ENCODE results near the gene U2AF2.
A peak's percentile ranks its signal among the peaks of the same experiment; 100 is the strongest.

Gene U2AF2

GRCh38 chr19:55643003-55643886 lies 11.6 kb upstream of the U2AF2 start, which contains the start of gene ZNF581:
Gene ZNF581 (plus strand): TSS chr19:55643649. CDS start chr19:55644572, 923 bp downstream.
- peak; percentile 77 for DNase-seq (ENCODE audit: low spot score)

- DNase-seq (ENCODE audit: low spot score), result no peak
Observed at GRCh38 chr19:55643887-55644176, 11.0 kb upstream of the U2AF2 start.

- no peak for DNase-seq (ENCODE audit: low spot score)
Observed at GRCh38 chr19:55644191-55644833, 10.5 kb upstream of the U2AF2 start.

GRCh38 chr19:55644842-55645511 lies 9.9 kb upstream of the U2AF2 start:
- DNase-seq (ENCODE audit: low spot score), result no peak

- DNase-seq (ENCODE audit: low spot score), result no peak
Observed at GRCh38 chr19:55645512-55645881, 9.3 kb upstream of the U2AF2 start.

- no peak for DNase-seq (ENCODE audit: low spot score)
Observed at GRCh38 chr19:55646889-55647731, 7.7 kb upstream of the U2AF2 start.

GRCh38 chr19:55647732-55648584 lies 6.9 kb upstream of the U2AF2 start, which contains the start of gene CCDC106:
Gene CCDC106 (plus strand): TSS chr19:55648212. CDS start chr19:55649047, 835 bp downstream.
- DNase-seq (ENCODE audit: low spot score), result peak; percentile 86

- no peak for DNase-seq (ENCODE audit: low spot score)
Observed at GRCh38 chr19:55648585-55649267, 6.1 kb upstream of the U2AF2 start.

GRCh38 chr19:55649268-55650125 lies 5.3 kb upstream of the U2AF2 start:
- DNase-seq (ENCODE audit: low spot score), result no peak

- no peak for DNase-seq (ENCODE audit: low spot score)
Observed at GRCh38 chr19:55650126-55650557, 4.7 kb upstream of the U2AF2 start.

- DNase-seq (ENCODE audit: low spot score), result no peak
Observed at GRCh38 chr19:55650602-55651230, 4.1 kb upstream of the U2AF2 start.

- no peak for DNase-seq (ENCODE audit: low spot score)
Observed at GRCh38 chr19:55651236-55651635, 3.6 kb upstream of the U2AF2 start.

GRCh38 chr19:55652311-55653128 lies 2.3 kb upstream of the U2AF2 start:
- DNase-seq (ENCODE audit: low spot score), result no peak

GRCh38 chr19:55653651-55654322 lies 1.0 kb upstream of the U2AF2 start:
- peak; percentile 92 for DNase-seq (ENCODE audit: low spot score)

GRCh38 chr19:55654323-55654867 lies 440 bp upstream of the U2AF2 start:
- DNase-seq (ENCODE audit: low spot score), result peak; percentile 83

- DNase-seq (ENCODE audit: low spot score), result no peak
Observed at GRCh38 chr19:55655648-55656040, 809 bp downstream of the U2AF2 start.

GRCh38 chr19:55656552-55656951 lies 1.7 kb downstream of the U2AF2 start:
- DNase-seq (ENCODE audit: low spot score), result no peak
